OCI-LY3 (cell line): ENCODE measurements around the gene MFAP5.

ENCODE experiments used
- CTCF ChIP-seq: fragments of 200-600, 300-600 bp; sonication (generic); IDR thresholded peaks from 2 replicates; pipeline ENCODE4 v1.5.1; 2014; ENCODE audit warnings: antibody characterized with exemption, low read length, low read depth
- EZH2phosphoT487 ChIP-seq: fragments of 200-600 bp; shearing (Covaris generic); IDR thresholded peaks from 2 replicates; pipeline ENCODE4 v1.6.1; 2018; ENCODE audit warnings: antibody characterized with exemption, mixed run types, low read depth

GRCh38 chr12:8644345-8645248 lies 18.0 kb downstream of the MFAP5 start:
- TF ChIP-seq CTCF (no peak), EZH2phosphoT487 (no peak)
